ENCODE results near the gene KCNQ1.

The KCNQ1 gene

GRCh38 chr11:2521733-2522630 lies 77.2 kb downstream of the KCNQ1 start:
- DNase-seq (ENCODE audit: low read depth in 2 of 2), result no peak

GRCh38 chr11:2522631-2523255 lies 77.9 kb downstream of the KCNQ1 start:
- no peak for DNase-seq (ENCODE audit: low read depth in 2 of 2)

GRCh38 chr11:2523821-2524391 lies 79.1 kb downstream of the KCNQ1 start:
- no peak for DNase-seq (ENCODE audit: low read depth in 2 of 2)

GRCh38 chr11:2524446-2525165 lies 79.8 kb downstream of the KCNQ1 start:
- no peak for DNase-seq (ENCODE audit: low read depth in 2 of 2)

GRCh38 chr11:2525166-2525861 lies 80.5 kb downstream of the KCNQ1 start:
- DNase-seq (ENCODE audit: low read depth in 2 of 2), result no peak

GRCh38 chr11:2525941-2526807 lies 81.4 kb downstream of the KCNQ1 start:
- no peak for DNase-seq (ENCODE audit: low read depth in 2 of 2)

- no peak for DNase-seq (ENCODE audit: low read depth in 2 of 2)
Observed at GRCh38 chr11:2526808-2527381, 82.1 kb downstream of the KCNQ1 start.

- DNase-seq (ENCODE audit: low read depth in 2 of 2), result no peak
Observed at GRCh38 chr11:2527621-2528291, 82.9 kb downstream of the KCNQ1 start.

GRCh38 chr11:2528301-2529050 lies 83.7 kb downstream of the KCNQ1 start:
- DNase-seq (ENCODE audit: low read depth in 2 of 2), result no peak

- DNase-seq (ENCODE audit: low read depth in 2 of 2), result no peak
Observed at GRCh38 chr11:2529173-2529572, 84.4 kb downstream of the KCNQ1 start.

GRCh38 chr11:2529636-2530035 lies 84.8 kb downstream of the KCNQ1 start:
- no peak for DNase-seq (ENCODE audit: low read depth in 2 of 2)

- no peak for DNase-seq (ENCODE audit: low read depth in 2 of 2)
Observed at GRCh38 chr11:2530131-2530854, 85.5 kb downstream of the KCNQ1 start.

- no peak for DNase-seq (ENCODE audit: low read depth in 2 of 2)
Observed at GRCh38 chr11:2530855-2531200, 86.0 kb downstream of the KCNQ1 start.

GRCh38 chr11:2531277-2531986 lies 86.6 kb downstream of the KCNQ1 start:
- DNase-seq (ENCODE audit: low read depth in 2 of 2), result peak; percentile 21 to 58

- DNase-seq (ENCODE audit: low read depth in 2 of 2), result no peak
Observed at GRCh38 chr11:2531987-2532703, 87.3 kb downstream of the KCNQ1 start.

GRCh38 chr11:2532704-2533586 lies 88.1 kb downstream of the KCNQ1 start:
- peak; percentile 82 to 94 for DNase-seq (ENCODE audit: low read depth in 2 of 2)

Measured in stimulated activated CD4-positive, alpha-beta T cell treated with anti-CD3 and anti-CD28 coated beads, Interleukin-12 subunit alpha, Interleukin-12 subunit beta, amount 100 ng/mL, for 24 hours (primary cell).